ENCODE data around the gene CCAR1.
A peak's percentile ranks its signal among the peaks of the same experiment; 100 is the strongest.
"Not testable (repeated sequence)": the region's sequence is repeated elsewhere in the genome, so short reads cannot be mapped to it uniquely, and the experiment has no call there.

CCAR1 gene

GRCh38 chr10:68759967-68760366 is 38.9 kb downstream of the CCAR1 start:
- DNase-seq (ENCODE audit: low read depth): no peak

- not testable (repeated sequence) for DNase-seq (ENCODE audit: low read depth)
Measured at GRCh38 chr10:68767407-68767806, 46.4 kb downstream of the CCAR1 start.

GRCh38 chr10:68781613-68782574 is 60.9 kb downstream of the CCAR1 start:
- DNase-seq (ENCODE audit: low read depth): no peak

GRCh38 chr10:68784476-68784875 is 63.4 kb downstream of the CCAR1 start:
- DNase-seq (ENCODE audit: low read depth): no peak

- no peak for DNase-seq (ENCODE audit: low read depth)
Measured at GRCh38 chr10:68787813-68788212, 66.8 kb downstream of the CCAR1 start.

GRCh38 chr10:68790476-68790875 is 69.4 kb downstream of the CCAR1 start:
- no peak for DNase-seq (ENCODE audit: low read depth)

GRCh38 chr10:68792115-68792514 is 71.1 kb downstream of the CCAR1 start:
- DNase-seq (ENCODE audit: low read depth): no peak

GRCh38 chr10:68795886-68796532 is 75.0 kb downstream of the CCAR1 start:
- DNase-seq (ENCODE audit: low read depth): no peak

GRCh38 chr10:68796605-68797004 is 75.6 kb downstream of the CCAR1 start:
- peak; percentile 21 for DNase-seq (ENCODE audit: low read depth)

GRCh38 chr10:68800211-68800610 is 79.2 kb downstream of the CCAR1 start:
- peak; percentile 37 for DNase-seq (ENCODE audit: low read depth)

GRCh38 chr10:68804692-68805091 is 83.7 kb downstream of the CCAR1 start:
- DNase-seq (ENCODE audit: low read depth): no peak

GRCh38 chr10:68810830-68811229 is 89.8 kb downstream of the CCAR1 start:
- not testable (repeated sequence) for DNase-seq (ENCODE audit: low read depth)

- DNase-seq (ENCODE audit: low read depth): no peak
Measured at GRCh38 chr10:68811314-68812009, 90.4 kb downstream of the CCAR1 start.

- no peak for DNase-seq (ENCODE audit: low read depth)
Measured at GRCh38 chr10:68812420-68812819, 91.4 kb downstream of the CCAR1 start.

GRCh38 chr10:68813559-68813958 is 92.5 kb downstream of the CCAR1 start:
- DNase-seq (ENCODE audit: low read depth): no peak

- no peak for DNase-seq (ENCODE audit: low read depth)
Measured at GRCh38 chr10:68816796-68817412, 95.9 kb downstream of the CCAR1 start.

GRCh38 chr10:68820359-68820758 is 99.3 kb downstream of the CCAR1 start:
- DNase-seq (ENCODE audit: low read depth): not testable (repeated sequence)

GRCh38 chr10:68822626-68823025 is 101.6 kb downstream of the CCAR1 start:
- DNase-seq (ENCODE audit: low read depth): not testable (repeated sequence)

GRCh38 chr10:68826764-68827591 is 105.9 kb downstream of the CCAR1 start, which contains the start of gene STOX1:
STOX1 (plus strand) TSS chr10:68827531; CDS start chr10:68827624, 93 bp downstream.
- DNase-seq (ENCODE audit: low read depth): peak; percentile 0

- DNase-seq (ENCODE audit: low read depth): not testable (repeated sequence)
Measured at GRCh38 chr10:68827592-68827959, 106.5 kb downstream of the CCAR1 start.

- not testable (repeated sequence) for DNase-seq (ENCODE audit: low read depth)
Measured at GRCh38 chr10:68828083-68828601, 107.1 kb downstream of the CCAR1 start.

Data from GM04503 (cell line).